Erythroblast (primary cell): ENCODE measurements around the gene ALKBH5.

Experiments
- GATA1 ChIP-seq: IDR thresholded peaks from 2 replicates; pipeline ENCODE4 v1.6.1; 2011; ENCODE audit warnings: low read depth, mild to moderate bottlenecking, control low read depth, low read length, moderate library complexity
- POLR2A ChIP-seq: IDR thresholded peaks from 2 replicates; pipeline ENCODE4 v1.6.1; 2011; ENCODE audit warnings: mild to moderate bottlenecking, low read length

DNA sequence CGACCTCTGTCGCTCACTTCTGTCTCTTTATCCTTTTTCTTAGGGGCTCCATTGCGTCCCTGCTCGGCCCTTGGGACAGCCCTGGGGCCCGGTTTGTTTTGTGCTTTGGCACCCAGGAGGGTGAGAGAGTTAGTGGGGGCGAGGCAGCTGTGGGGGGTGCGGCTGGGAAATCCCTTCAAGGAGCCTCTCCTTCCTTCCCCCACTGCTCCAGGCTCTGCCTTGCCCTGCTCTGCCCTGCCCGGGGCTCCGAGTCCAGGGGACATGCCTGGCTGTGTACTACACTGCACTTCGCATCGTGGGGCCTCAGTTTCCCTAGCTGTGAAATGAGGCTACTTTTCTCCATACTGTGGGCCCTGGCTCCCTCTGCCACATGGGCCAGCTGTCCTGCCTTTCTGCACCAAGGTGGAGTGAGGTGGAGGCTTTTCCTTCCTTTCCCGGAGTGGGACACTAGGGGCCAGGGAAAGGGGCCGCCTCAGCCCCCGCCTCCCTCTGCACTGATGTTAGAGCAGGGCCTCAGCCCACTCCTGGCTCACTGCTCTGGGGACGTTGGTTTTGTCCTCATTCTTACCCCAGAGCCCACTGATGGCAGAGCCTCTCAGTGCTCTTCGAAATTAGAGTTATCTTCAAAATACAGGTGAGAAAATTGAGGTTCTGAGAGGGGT lies 42.8 kb downstream of the ALKBH5 start:
- TF ChIP-seq POLR2A (no peak), GATA1 (no peak)
